A549 treated with CORT108297 at 1 μM for 4 hours (cell line): ENCODE measurements around the gene BRD1. TPM values are rescaled to one million over a fixed set of nuclear protein-coding genes. Genes with fewer than 3 reads are reported as not detected.

Experiments used
- total RNA-seq: library from RNA; stranded (reverse); fragments of 200-300 nt; extraction: Qiagen RNA extraction; gene quantifications from 5 replicates; pipeline ENCODE4 v1.2.3, GENCODE V29; 2022

Gene BRD1
- total RNA-seq = 12.5 to 16.3 TPM (median 14.9 TPM) in 5 replicates

DNA sequence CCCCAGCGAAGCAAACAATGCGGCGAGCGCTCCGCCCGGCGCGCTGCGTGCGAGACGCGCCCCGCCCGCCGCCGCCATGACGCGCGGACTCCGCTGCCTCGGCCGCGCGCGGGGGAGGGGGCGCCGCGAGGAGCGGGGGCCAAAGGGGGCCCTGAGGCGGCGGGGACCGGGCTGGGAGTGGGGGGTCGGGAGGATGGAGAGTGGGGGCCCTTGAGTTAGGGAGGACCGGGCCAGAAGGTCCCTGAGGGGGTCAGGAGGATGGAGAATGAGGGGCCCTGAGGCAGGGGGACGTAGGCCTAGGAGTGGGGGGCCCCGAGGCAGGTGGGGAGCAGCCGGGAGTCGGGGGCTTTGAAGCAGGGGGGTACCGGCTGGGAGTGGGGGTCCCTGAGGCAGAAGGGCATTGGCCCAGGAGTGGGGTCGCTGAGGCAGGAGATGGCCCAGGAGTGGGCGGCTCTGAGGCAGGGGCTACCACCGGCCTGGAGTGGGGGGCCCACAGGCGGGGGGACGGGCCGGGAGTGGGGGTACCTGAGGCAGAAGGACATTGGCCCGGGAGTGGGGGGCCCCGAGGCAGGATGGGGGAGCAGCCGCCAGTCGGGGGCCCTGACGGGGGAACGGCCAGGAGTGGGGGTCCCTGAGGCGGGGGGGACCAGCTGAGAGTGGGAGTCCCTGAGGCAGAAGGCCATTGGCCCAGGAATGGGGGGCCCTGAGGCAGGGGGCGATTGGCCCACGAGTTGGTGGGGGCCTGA, at the start of gene BRD1:
BRD1 (minus strand) TSS at position 21 of the 746 bp plus-strand sequence. CDS start 3,556 bp downstream, outside the sequence.

DNA sequence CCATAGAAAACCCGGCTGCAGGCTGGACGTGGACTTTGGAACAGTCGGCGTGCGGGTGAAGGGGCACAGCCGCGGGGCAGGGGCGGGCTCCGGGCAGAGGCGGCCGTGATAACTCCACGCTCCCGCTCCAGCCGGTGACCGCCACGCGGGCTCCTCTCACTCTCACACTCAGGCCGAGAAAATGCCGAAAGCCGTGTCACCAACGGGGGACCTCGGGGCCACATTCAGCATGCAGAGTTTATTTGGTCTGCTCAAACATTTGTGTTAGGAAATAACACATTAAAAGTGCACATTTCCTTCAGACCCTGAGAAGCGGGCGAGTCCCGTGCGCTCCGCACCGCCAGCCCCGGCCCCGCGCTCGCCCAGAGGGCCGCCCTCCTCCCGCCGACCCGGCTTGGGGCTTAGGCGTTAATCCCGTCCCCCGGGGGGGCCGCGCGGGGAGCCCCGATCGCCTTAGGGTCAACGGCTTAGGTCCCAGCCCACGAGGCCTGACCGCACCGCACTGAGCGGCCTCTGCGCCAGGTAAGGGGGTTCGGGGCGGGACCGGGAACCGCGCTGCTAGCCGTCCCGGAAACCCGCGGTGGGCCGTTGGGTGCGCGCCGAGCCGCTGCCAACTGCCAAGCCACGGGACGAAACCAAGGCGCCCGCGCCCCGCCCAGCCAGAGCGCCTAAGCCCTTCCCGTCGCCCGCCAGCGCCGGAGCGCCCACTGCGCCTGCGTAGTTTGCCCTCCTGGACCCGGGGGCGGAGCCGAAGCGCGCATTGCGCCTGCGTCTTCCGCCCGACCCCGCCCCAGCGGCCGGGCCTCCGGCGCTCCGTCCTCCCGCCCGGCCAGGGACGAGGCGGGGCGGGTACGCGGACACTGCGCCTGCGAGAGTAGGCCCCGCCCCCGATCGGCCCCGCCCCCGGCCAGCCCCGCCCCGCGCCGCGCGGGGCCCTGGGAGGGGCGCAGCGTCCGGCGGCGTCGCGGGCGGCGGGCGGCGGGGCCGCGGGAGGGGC, 25.5 kb upstream of the BRD1 start, which contains the start of gene ZBED4:
ZBED4 (plus strand) TSS at position 947 of the 997 bp plus-strand sequence. CDS start 29,819 bp downstream, outside the sequence.

Other genes with a start within 250 kb of the BRD1 start
- 9.7 to 12.2 TPM (median 11.7 TPM) in 5 replicates for gene ZBED4, start 26.0 kb upstream of the BRD1 start, total RNA-seq
- gene ALG12, start 90.6 kb upstream of the BRD1 start, total RNA-seq = 7.4 to 13.6 TPM (median 12.5 TPM) in 5 replicates
- 20.2 to 30.7 TPM (median 29.6 TPM) in 5 replicates for gene CRELD2, start 90.8 kb upstream of the BRD1 start, total RNA-seq
- 21.2 to 50.3 TPM (median 44.2 TPM) in 5 replicates for gene PIM3, start 132.9 kb upstream of the BRD1 start, total RNA-seq
- 0.03 to 0.04 TPM in 2 of 5 replicates, not detected in the others for gene IL17REL, start 184.9 kb upstream of the BRD1 start, total RNA-seq
- not detected in 5 replicates for gene TTLL8, start 230.4 kb upstream of the BRD1 start, total RNA-seq